OCI-M1 (cell line): Measurements from ENCODE around the gene GGACT.
A peak's percentile ranks its signal among the peaks of the same experiment; 100 is the strongest.
"Not testable (repeated sequence)": the region's sequence is repeated elsewhere in the genome, so short reads cannot be mapped to it uniquely, and the experiment has no call there.

Experiments
- DNase-seq: peaks from one replicate; lab custom pipeline; 2025; lab: John Stamatoyannopoulos, UW

The GGACT gene

DNA sequence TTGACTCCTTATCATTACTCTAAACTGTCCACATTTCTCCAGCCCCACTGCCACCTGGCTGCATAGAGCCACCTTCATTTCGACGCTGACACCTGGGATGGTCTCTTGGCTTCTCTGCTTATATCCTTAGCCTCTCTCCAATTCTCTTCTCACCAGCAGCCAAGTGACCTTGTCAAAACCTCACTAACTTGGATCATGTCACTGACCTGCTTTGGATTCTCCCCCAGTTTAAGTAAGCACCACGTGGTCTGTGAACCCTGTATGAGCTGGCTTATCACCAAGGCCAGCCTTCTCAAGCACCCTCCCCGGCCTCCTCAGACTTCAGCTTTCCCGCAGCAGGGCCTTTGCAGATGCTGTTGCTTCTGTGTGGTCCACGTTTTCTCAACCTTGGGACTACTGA lies 12.3 kb upstream of the GGACT start:
- peak; percentile 40 for DNase-seq

DNA sequence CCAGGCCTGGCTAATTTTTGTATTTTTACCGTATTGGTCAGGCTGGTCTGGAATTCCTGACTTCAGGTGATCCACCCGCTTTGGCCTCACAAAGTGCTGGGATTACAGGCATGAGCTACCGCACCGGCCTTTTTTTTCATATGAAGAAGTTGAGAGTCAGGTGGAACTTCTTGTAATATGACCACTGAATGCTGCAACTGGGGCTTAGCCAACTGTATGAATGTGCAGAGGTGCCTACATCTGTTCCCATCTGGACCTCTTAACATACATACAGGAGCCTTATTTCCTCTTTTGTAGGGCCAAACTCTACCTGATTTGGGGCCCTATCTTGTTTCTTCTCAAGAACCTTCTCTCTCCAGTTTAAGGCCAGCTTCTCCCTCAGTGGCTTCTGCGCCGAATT lies 11.9 kb upstream of the GGACT start:
- no peak for DNase-seq

DNA sequence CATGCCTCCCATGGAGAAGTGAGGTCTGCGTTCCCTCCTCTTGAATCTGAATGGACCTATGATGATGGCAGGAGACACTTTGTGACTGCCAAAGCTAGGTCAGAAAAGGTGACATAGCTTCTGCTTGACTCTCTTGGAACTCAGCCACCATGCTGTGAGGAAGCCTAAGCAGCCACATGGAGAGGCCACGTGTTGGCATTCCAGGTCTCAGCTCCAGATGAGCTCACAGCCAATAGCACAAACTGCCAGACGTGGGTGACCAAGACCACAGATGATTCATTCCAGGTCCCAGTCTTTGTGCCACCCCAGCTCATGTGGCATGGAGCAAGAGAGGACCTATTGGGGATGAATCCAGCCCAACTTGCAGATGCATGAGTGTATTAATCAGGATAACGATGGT lies 8.7 kb upstream of the GGACT start:
- DNase-seq = no peak

DNA sequence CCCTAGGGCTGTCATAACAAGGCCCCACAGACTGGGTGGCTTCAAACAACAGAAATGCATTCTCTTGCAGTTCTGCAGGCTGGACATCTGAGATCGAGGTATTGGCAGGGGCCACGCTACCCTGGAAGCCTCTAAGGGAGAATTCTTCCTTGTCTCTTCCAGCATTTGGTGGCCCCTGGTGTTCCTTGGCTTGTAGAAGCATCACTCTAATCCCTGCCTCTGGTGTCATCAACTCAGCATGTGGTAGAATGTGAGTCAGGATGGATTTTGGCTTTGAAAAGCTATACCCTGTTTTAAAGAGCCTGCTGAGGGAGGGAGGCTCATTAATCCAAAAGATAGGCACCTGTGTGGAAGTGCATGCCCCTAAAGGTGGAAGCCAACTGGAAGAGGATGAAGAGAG lies 7.9 kb upstream of the GGACT start:
- no peak for DNase-seq

DNA sequence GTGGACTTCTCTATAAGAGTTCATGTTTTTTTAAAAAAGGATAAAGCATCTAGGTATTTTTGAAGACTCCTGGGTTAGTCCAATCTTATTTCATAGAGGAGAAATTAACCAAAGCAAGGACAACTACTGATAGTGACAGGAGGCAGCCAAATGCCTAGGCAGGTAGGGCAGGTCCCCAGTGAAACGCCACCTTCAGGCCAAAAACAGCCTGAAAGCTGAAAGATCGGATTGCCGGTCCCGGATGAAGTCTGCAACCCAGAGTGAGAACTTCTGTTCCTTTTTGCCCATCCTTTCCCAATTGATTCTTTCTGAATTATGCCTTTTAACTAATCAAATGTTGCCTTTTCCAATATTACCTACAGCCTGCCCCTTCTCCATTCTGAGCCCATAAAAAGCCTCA lies 6.1 kb upstream of the GGACT start:
- DNase-seq = no peak

DNA sequence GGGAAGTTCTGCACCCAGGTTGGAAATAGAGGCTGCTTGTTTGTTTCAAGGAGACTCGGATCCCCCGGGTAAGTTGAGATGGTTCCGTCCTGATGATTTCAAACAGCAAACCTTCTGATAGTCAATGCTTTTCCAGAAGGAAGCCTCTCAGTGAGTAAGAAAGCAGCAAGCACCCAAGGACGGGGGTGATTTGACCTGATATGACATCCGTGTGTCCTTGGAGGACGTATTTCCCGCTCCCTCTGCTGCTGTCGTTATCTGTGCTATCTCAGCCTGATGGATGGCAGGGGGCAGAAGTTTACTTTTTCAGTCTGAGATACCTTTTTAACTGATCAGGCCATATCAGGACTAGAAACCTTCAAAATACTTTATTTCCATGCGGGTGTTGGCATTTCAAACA lies 5.7 kb upstream of the GGACT start:
- DNase-seq = no peak

DNA sequence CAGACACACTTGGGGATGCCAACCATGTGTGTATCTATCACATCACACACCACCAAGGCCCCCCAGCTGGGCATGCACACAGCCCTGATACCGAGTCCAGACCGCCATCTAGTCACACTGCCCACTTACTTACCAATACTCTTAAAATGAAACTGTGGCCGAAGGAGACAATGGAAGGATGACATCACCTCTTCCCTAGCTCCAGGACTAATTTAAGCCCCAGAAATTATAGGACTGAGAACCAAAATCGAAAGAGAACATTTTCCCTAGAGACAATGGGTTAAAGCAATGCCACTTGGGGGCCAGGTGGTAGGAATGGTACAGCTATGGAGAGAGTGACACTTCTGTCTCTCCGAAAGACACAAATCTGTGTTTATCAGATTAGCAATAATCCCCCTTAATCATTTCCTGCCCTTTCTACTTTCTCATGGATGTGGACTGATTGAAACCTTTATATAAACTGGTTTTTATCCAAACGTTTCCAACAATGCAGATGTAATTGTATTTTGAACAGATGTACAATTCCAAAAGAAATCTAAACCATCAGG lies 663 bp upstream of the GGACT start:
- no peak for DNase-seq

DNA sequence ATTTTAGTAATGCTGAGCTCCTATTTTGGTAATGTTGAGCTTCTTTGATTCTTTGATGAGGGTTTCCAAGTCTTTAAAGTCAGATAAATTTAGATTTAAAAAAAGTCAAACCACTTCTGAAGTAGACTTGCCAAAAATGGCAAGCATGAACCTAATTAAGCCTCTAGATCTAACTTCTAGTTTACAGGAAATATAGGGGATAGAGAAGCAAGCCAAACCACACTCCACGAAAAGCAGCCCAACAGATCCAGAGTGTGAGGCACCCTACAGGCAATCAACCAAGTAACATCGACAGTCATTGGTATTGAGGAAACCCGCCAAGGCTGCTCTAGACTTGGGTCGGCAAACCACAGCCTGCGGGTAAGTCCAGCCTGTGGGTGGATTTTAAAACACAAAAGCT lies 3.7 kb downstream of the GGACT start:
- no peak for DNase-seq

DNA sequence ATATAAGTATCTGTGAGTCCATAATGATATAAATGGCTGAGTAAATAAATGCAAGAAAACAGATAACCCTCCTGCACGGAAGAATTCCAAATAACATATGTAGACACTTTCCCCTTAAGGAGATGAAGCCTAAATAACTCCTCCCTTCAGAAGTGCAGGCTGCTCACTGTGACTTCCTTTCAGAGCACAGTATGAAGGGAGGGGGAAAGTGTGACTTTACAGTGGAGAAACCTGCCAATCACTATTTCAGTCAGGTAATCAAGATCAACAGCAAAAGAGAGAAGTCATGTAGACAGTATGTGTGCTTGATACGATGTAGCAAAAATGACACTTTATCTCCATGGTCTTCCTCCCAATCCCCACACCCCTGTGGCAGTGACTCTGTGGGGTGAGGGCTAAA lies 7.1 kb downstream of the GGACT start:
- DNase-seq = no peak

DNA sequence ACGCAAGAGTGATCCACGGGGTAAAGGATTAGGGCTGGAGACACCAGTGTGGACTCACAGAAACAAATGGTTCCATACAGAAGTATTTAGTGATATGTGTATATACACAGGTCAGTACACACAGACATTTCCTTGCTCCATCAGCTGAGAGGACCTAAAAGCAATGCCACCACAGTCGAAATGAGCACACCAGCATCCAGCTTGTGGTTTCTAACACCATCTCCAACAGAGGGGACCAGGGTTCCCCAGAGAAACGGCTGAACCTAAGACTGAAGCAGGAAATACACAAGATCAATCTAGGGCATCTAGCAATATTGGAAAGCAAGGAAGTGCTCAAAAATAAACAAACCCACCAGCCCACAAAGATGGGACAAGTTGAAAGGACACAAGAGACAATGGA lies 7.6 kb downstream of the GGACT start:
- no peak for DNase-seq

DNA sequence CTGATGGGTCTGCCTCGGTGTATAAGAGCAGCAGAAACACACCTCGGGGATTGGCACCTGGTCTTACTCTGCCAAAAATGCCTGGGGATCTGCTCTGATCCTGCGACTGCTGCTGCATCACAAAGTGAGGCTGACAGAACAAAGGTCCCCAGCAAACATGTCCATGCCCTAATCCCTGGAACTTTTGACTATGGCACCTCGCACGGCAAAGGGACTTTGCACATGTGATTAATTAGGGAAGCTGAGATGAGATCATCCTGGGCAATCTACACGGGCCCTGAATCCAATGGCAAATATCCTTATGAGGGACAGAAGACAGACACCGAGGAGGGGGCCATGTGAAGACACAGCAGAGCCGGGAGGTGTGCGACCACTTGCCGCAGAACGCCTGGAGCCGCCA lies 8.5 kb downstream of the GGACT start:
- no peak for DNase-seq

DNA sequence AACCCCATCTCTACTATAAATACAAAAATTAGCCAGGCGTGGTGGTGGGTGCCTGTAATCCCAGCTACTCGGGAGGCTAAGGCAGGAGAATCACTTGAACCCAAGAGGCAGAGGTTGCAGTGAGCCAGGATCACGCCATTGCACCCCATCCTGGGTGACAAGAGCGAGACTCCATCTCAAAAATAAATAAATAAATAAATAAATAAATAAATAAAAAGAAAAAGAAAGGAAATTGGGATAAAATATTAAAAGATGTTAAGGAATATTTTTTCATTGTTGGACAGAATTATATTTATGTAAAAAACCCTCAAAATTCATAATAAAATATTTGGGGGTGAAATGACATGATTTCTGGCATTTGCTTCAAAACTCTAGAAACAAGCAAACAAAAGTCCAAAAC lies 11.3 kb downstream of the GGACT start:
- DNase-seq = not testable (repeated sequence)

DNA sequence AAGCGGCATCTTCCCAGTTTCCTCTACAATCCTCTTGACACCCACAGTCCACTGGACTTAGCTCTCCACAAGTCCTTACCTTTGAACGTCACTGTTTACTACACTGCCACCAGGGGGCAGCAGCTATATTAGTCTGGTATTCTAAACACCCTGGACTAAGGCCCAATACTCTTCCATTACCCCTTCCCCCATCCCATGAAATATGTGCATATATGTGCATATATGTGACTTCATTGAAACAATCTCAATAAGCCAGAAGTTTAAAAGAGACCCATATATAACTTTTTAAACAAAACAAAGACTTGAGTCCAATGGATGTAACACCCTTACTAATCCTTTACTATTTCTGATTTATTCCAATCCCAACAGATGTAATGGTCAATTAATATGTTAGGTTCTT lies 15.5 kb downstream of the GGACT start:
- DNase-seq = peak; percentile 88

DNA sequence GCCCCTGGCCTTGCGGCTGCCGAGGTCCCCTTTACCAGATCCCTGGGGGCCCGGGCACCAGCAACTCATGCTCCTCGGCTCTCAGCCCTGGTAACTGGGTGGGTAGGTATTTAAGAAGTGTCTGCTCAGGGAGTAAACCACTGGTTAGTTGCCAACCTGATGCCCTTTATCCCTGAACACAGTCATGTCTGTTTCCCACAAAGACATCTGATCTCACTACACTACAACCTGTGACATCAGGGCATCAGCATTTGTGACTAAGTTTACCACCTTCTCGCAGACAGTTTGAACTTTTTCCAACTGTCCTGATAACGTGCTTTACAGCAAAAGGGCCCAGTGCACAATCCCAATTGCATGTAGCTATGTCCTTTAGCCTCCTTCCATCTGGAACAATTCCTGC lies 22.0 kb downstream of the GGACT start:
- DNase-seq = no peak

DNA sequence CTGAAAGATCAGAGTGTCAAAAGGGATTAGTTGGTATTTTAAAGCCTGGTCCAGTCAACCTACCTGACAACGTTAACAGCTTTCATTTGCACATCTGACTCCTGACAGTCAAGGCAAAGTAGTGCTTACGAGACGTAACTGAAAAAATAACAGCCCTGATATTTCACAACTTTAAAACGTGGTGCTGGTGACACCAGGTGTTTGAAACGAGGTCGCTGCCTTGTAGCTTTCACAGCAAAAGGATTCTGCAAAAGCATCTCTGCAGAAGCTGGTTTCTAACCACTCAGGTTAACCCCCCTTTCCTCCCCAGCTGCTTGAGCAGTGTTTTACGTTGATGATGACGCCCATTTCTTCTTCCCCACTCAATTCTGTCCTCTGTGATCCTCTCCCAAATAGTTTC lies 23.3 kb downstream of the GGACT start:
- no peak for DNase-seq

DNA sequence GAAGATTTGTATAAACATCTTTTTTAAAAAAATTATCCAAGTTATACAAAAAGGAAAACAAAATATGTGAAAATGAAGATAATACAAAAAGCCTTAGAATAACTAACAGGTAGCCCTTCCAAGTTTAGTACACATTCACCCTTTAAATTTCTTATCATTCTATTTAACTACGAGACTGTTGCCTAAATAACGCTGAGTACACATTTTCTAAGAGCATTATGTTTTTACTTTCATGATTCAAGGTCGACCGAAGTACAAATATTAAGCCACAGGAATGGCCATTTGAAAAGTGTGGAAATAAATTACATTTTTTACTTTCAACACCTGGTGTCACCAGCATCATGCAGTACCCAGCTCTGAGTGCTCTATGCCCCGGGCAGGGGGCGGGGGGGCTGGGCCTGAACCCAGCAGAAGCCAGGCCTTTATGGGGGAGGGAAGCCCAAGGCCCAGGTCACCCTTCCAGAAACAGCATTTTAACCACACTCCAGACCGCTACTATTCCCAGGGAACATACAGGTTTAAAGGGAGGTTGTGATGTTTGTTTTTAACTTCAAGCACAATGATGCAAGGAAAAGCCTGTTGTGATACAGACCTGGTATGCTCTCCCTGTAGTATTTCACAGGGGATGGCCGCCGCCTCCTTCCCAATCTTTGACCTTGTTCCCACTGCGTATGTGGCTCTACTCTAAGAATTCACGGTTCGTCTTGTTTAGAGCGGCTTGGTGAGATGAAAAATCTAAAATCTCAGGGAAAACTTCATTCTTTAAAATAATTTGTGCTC lies 24.0 kb downstream of the GGACT start:
- DNase-seq = no peak

DNA sequence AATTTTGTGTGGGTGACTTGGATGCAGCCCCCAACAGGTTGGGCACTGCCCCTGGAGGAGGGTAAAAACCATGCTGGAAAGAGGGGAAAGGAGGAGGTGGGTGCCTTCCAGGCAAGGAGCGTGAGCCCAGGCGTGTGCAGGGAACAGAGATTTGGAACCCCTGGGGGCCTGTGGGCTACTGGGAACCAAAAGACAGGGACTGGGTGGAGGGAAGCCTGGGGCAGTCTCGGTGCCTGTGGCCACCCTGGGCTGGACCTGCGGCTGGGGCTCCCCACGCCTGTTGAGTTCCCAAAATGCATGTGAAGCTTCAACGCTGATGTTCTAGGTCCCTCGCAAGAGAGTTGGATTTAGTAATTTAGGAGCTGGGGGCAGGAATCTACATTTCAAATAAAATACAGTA lies 24.8 kb downstream of the GGACT start:
- no peak for DNase-seq

DNA sequence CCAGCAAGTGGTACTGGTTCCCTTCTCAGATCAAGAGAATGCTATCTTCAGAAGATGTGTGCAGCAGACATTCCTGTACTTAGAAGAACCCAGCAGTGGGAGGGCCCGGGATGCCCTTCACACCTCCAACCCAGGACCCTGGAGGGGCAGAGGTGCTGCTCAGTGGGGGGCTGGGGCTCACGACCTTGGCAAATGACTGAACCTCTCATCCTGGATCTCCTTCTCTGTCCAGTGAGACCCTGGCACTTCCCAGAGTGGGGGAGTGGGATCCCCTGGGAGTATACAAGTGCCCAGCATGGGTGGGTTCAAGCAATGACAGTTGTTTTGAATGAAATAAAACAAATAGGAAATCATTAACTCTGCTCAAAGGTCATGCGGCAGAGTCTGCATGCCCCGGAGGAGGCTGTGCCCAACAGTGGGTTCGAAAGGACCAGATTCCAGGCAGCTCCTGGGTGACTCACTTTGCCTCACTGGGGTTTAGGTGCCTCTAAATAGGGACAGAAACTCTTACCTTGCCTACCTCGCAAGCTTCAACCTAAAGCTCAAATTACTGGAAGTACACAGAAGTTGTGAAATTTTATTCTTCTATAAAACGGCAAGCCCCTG lies 26.9 kb downstream of the GGACT start:
- DNase-seq = no peak

DNA sequence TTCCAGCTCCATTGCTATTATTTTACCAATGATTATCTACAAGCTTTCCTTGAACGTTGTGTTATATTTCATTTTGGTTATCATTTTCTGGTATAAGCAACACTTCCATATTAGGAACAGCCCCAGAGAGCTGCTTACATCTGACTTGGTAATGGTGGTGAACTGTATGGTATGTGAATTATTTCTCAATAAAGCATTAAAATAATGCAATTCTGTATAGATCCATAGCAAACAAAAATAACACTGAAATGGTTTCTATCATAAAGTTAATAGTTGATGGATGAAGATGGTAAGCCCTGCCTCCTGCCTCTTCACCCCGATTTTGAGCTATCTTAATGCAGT lies 27.5 kb downstream of the GGACT start:
- no peak for DNase-seq

DNA sequence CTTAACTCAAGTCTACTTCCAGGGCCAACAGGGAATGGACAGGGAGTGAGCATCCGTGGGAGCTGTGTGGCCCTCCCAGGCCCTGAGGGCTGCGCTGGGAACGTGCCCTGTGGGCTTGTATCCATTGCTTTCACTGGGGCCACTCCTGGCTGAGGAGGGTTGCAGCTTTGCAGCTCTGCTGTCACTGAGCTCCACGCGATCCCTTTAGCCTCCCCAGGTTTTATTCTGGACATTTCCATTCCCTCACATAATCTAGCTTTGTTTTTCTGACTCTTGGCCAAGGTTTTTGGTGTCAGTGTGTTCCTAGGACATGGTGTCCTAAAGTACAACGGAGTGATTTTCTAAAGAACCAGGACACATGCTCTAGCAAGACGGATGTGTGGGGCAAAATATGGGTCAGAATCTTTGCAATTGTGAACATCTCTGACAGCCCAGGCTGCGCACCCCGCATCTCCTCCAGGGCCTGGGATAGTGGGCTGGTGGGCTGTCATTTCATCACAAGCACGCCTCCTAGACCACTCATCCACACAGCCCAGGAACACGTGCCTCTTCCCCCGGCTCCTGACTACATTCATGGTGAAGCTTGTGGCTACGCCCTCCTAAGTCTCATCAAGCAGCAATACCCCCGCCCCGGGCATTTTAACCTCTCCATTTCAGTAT lies 28.0 kb downstream of the GGACT start:
- DNase-seq = no peak

DNA sequence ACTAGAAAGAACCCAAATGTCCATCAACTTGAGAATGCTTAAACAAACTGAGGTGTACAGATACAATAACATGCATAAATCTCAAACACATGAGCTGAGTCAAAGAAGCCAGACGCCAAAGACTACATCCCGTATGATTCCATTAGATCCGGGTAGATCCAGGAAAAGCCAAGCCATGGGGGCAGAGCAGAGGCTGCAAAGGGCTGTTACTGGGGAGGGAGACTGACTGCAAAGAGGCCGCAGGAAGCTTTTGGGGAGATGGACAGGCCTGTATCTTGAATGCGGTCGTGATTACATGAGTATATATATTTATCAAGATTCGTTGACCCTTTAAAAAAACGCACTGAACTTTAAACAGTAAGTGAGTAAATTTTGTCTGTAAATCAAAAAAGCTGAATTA lies 28.7 kb downstream of the GGACT start:
- DNase-seq = no peak

DNA sequence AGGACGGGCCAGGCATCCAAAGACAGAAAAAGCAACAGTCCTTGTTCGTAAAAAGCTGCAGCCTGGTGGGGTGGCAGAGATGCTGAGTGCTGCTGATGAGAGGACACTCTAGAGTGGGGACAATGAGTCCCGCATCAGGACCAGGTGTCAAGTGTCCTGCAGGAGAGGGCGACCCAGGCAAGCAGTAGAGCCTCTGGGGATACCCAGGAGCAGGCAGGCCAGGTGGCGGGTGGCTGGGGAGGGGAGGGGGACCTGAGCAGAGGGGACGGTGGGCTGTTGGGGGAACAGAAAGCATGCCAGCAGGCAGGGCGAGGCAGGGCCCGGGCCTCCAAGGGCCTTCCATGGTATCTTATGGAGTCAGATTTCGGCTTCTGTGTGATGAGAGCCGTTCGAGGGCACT lies 35.8 kb downstream of the GGACT start:
- DNase-seq = no peak

DNA sequence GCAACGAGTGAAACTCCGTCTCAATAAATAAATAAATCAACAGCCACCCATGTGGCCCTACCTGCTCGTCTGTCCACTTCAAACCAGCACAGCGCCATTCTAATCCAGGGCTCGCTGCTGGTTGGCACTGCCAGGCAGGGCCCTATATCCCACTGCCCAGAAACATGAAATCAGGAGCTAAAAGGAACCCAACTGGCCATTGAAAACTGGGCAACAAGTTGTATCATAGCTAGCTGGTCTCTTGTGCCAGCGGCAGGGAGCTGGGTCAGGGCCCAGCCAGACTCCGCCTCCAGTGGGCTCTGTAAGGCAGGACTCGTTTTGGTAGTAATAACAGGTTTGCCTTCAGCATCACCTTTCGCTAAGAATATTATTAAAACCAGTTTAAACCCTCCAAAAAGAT lies 39.3 kb downstream of the GGACT start:
- no peak for DNase-seq
